ENCODE results near the gene HEATR5A.

DNA sequence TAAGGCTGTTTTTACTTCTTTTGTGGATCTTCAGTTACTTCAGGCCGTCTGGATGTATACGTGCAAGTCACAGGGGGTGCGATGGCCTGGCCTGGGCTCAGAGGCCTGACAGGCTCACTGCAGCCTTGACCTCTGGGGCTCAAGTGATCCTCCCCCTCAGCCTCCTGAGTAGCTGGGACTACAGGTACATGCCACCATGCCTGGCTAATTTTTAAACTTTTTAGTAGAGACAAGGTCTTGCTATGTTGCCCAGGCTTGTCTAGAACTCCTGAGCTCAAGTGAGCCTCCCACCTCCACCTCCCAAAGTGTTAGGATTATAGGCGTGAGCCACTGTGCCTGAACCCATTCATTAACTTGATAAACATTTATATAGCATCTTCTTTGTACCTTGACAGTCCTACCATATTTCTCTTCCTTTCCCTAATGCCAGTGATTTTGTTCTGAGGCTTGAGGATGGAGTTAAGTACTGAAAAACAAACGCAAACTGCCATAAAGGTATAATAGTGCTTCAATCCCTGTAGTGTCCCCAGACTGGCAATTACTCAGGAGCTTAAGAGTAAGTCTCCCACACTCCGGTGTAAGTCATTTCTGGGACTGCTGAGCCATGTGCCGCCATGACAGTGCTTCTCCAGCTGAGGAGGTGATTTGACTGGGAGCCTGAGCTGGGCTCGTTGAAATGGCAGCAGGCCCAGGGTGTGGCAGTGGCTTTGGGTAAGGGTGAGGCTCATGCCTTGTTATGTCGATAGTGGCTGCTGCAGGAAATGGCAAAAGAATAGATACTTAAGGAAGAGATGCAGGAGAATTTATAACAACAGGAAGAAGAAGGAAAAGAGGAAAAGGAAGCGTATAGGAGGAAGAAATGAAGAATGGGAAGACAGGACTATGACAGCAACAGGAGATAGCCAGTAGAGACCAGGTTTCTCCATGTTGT is 169.1 kb downstream of the HEATR5A start:
- TF ChIP-seq, protein P1, sequence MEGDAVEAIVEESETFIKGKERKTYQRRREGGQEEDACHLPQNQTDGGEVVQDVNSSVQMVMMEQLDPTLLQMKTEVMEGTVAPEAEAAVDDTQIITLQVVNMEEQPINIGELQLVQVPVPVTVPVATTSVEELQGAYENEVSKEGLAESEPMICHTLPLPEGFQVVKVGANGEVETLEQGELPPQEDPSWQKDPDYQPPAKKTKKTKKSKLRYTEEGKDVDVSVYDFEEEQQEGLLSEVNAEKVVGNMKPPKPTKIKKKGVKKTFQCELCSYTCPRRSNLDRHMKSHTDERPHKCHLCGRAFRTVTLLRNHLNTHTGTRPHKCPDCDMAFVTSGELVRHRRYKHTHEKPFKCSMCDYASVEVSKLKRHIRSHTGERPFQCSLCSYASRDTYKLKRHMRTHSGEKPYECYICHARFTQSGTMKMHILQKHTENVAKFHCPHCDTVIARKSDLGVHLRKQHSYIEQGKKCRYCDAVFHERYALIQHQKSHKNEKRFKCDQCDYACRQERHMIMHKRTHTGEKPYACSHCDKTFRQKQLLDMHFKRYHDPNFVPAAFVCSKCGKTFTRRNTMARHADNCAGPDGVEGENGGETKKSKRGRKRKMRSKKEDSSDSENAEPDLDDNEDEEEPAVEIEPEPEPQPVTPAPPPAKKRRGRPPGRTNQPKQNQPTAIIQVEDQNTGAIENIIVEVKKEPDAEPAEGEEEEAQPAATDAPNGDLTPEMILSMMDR (IDR thresholded peaks at IDR 0.05), result no peak
- TF ChIP-seq POLR2A (IDR thresholded peaks at IDR 0.05), result peak; percentile 54

All from transverse colon (tissue), 3 donors.